Stimulated activated CD8-positive, alpha-beta memory T cell treated with anti-CD3 and anti-CD28 coated beads, Interleukin-7, amount 100 ng/mL, for 48 hours (primary cell): ENCODE measurements around the gene PAFAH1B2.

Experiments used
- DNase-seq, 2 donors: peaks; one replicate each; pipeline ENCODE4 v3.0.0-alpha.2; 2020; ENCODE audit warnings: low read depth in 1 of 2; ENCODE audit errors: extremely low read depth in 1 of 2

PAFAH1B2 gene

GRCh38 chr11:117187428-117187798, 43.3 kb downstream of the PAFAH1B2 start:
- no peak for DNase-seq

GRCh38 chr11:117187799-117188481, 43.9 kb downstream of the PAFAH1B2 start:
- DNase-seq, result no peak

GRCh38 chr11:117188620-117189081, 44.6 kb downstream of the PAFAH1B2 start:
- DNase-seq, result no peak

GRCh38 chr11:117189191-117189940, 45.3 kb downstream of the PAFAH1B2 start:
- no peak for DNase-seq

- DNase-seq, result no peak
Observed at GRCh38 chr11:117189941-117190544, 46.0 kb downstream of the PAFAH1B2 start.

- DNase-seq, result no peak
Observed at GRCh38 chr11:117191680-117192400, 47.8 kb downstream of the PAFAH1B2 start.

- no peak for DNase-seq
Observed at GRCh38 chr11:117192401-117192875, 48.4 kb downstream of the PAFAH1B2 start.

- DNase-seq, result no peak
Observed at GRCh38 chr11:117193130-117194020, 49.3 kb downstream of the PAFAH1B2 start.

- DNase-seq, result no peak
Observed at GRCh38 chr11:117194267-117194666, 50.2 kb downstream of the PAFAH1B2 start.

- DNase-seq, result no peak
Observed at GRCh38 chr11:117195258-117195657, 51.2 kb downstream of the PAFAH1B2 start.

- no peak for DNase-seq
Observed at GRCh38 chr11:117195761-117196160, 51.7 kb downstream of the PAFAH1B2 start.

- DNase-seq, result no peak
Observed at GRCh38 chr11:117197006-117197405, 52.9 kb downstream of the PAFAH1B2 start.

GRCh38 chr11:117197516-117198456, 53.7 kb downstream of the PAFAH1B2 start:
- DNase-seq, result no peak

- no peak for DNase-seq
Observed at GRCh38 chr11:117198613-117199012, 54.5 kb downstream of the PAFAH1B2 start.

GRCh38 chr11:117199053-117199915, 55.2 kb downstream of the PAFAH1B2 start, which contains the start of gene TAGLN:
Gene TAGLN, plus strand, starts transcription at chr11:117199370. Its CDS starts 3,644 bp downstream, at chr11:117203014.
- no peak for DNase-seq

GRCh38 chr11:117199916-117200812, 56.1 kb downstream of the PAFAH1B2 start:
- DNase-seq, result no peak
